Vagina (tissue), 2 donors: Measurements from ENCODE around the gene FOXP2.

ENCODE experiments used
- CTCF ChIP-seq, 3 experiments: fragments of 450-650 bp in 2 of 3; fragments of 200-600 bp in 1 of 3; sonication (generic) in 1 of 3; IDR thresholded peaks; one replicate each; pipeline ENCODE4 v1.5.1; 2017 to 2019; ENCODE audit warnings: antibody characterized with exemption in 3 of 3, mild to moderate bottlenecking in 2 of 3, moderate library complexity in 2 of 3
- POLR2A ChIP-seq, 2 donors: fragments of 450-650 bp; IDR thresholded peaks; one replicate each; pipeline ENCODE4 v1.6.1; 2017; ENCODE audit warnings: antibody characterized with exemption in 2 of 2, mild to moderate bottlenecking in 2 of 2, moderate library complexity in 2 of 2

GRCh38 chr7:114444196-114444595 lies 29.6 kb downstream of the FOXP2 start:
- TF ChIP-seq POLR2A (IDR thresholded peaks at IDR 0.05) (no peak), CTCF (IDR thresholded peaks at IDR 0.05) (no peak)
